DOHH2 (cell line): Measurements from ENCODE around the gene TCEAL7.

Source experiments
- CTCF ChIP-seq: fragments of 200-600 bp; sonication (generic); IDR thresholded peaks from one replicate; pipeline ENCODE4 v1.5.1; 2014; ENCODE audit warnings: antibody characterized with exemption, mild to moderate bottlenecking, low read depth, low read length; ENCODE audit not compliant: poor library complexity, severe bottlenecking
- EZH2phosphoT487 ChIP-seq: fragments of 200-600 bp; sonication (generic); IDR thresholded peaks from 2 replicates; pipeline ENCODE4 v1.6.1; 2017; ENCODE audit warnings: borderline replicate concordance, mild to moderate bottlenecking, antibody characterized with exemption, low read length, moderate library complexity, mixed read lengths

- no peak for TF ChIP-seq CTCF
- TF ChIP-seq EZH2phosphoT487, result no peak
These were observed 26.8 kb downstream of the TCEAL7 start for GRCh38 chrX:103356858-103357257.
